Upper lobe of left lung (tissue), 4 donors: ENCODE results near the gene SEMA3E.

Experiments
- POLR2A ChIP-seq, 4 donors: fragments of 450-650 bp; IDR thresholded peaks; one replicate each; pipeline ENCODE4 v1.5.1; 2016 to 2017; ENCODE audit warnings: antibody characterized with exemption in 4 of 4, mild to moderate bottlenecking in 2 of 4
- TF ChIP-seq, protein P1 (sequence below), 6 experiments: fragments of 450-650 bp in 4 of 6; fragments of 200-600 bp in 2 of 6; sonication (generic) in 2 of 6; IDR thresholded peaks; one replicate each; pipeline ENCODE4 v1.5.1; 2016 to 2019; ENCODE audit warnings: antibody characterized with exemption in 6 of 6

DNA sequence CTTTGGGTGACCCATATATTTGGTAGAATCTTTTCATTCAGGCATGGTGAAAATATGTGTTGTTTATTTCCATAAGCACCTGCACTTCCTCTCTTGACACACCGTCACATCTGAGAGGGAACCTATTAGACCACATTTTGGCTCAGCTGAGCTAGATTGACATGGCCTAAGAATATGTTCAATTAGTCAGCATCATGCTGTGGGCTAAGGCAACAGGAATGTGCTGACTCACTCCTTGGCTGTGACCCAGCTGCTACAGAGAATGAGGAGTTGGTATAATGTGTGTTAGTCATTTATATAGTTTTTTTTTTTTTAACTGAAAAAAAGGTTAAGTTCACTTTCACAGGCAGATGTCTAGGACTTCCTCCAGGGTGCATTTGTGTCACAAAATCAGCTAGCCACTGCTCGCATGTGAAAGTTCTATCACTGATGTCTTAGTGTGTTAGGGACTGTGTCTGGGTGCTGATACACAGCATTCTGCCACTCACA, 180.6 kb downstream of the SEMA3E start:
- TF ChIP-seq POLR2A (IDR thresholded peaks at IDR 0.05): no peak
- TF ChIP-seq, protein P1, sequence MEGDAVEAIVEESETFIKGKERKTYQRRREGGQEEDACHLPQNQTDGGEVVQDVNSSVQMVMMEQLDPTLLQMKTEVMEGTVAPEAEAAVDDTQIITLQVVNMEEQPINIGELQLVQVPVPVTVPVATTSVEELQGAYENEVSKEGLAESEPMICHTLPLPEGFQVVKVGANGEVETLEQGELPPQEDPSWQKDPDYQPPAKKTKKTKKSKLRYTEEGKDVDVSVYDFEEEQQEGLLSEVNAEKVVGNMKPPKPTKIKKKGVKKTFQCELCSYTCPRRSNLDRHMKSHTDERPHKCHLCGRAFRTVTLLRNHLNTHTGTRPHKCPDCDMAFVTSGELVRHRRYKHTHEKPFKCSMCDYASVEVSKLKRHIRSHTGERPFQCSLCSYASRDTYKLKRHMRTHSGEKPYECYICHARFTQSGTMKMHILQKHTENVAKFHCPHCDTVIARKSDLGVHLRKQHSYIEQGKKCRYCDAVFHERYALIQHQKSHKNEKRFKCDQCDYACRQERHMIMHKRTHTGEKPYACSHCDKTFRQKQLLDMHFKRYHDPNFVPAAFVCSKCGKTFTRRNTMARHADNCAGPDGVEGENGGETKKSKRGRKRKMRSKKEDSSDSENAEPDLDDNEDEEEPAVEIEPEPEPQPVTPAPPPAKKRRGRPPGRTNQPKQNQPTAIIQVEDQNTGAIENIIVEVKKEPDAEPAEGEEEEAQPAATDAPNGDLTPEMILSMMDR (IDR thresholded peaks at IDR 0.05): no peak
